Chondrocyte (in vitro differentiated cells): ENCODE data around the gene LYPLA2. TPM values are rescaled to one million over a fixed set of nuclear protein-coding genes. Genes with fewer than 3 reads are reported as not detected.
A peak's percentile ranks its signal among the peaks of the same experiment; 100 is the strongest.

Experiments
- DNase-seq: peaks from one replicate; pipeline ENCODE4 v3.0.0; 2021; ENCODE audit warnings: mixed read lengths, low spot score
- H3K27ac Mint-ChIP-seq: one replicate; pipeline ENCODE4 v1.8.0; 2021; ENCODE audit warnings: mild to moderate bottlenecking, moderate library complexity, mixed read lengths; ENCODE audit not compliant: unreplicated experiment
- H3K27me3 Mint-ChIP-seq: 2 replicates; pipeline ENCODE4 v1.8.0; 2021; ENCODE audit warnings: low read depth, mixed read lengths
- H3K36me3 Mint-ChIP-seq: 2 replicates; pipeline ENCODE4 v1.8.0; 2021; ENCODE audit warnings: low read depth, mixed read lengths
- H3K4me1 Mint-ChIP-seq: 2 replicates; pipeline ENCODE4 v1.8.0; 2021; ENCODE audit warnings: low read depth, mild to moderate bottlenecking, mixed read lengths
- H3K4me3 Mint-ChIP-seq: one replicate; pipeline ENCODE4 v1.8.0; 2021; ENCODE audit warnings: mild to moderate bottlenecking, moderate library complexity, mixed read lengths; ENCODE audit not compliant: unreplicated experiment
- H3K9me3 Mint-ChIP-seq: 2 replicates; pipeline ENCODE4 v1.8.0; 2021; ENCODE audit warnings: low read depth, mixed read lengths
- CTCF ChIP-seq: fragments of 200-600 bp; sonication (generic); IDR thresholded peaks from 2 replicates; pipeline ENCODE4 v1.5.0; 2021; ENCODE audit warnings: antibody characterized with exemption, mild to moderate bottlenecking, moderate library complexity
- total RNA-seq: library from RNA; stranded (reverse); gene quantifications from 3 replicates; pipeline ENCODE4 v1.2.1, GENCODE V29; 2021

Gene LYPLA2
- total RNA-seq, 1 donor from 2014 or later: 40.4 TPM

DNA sequence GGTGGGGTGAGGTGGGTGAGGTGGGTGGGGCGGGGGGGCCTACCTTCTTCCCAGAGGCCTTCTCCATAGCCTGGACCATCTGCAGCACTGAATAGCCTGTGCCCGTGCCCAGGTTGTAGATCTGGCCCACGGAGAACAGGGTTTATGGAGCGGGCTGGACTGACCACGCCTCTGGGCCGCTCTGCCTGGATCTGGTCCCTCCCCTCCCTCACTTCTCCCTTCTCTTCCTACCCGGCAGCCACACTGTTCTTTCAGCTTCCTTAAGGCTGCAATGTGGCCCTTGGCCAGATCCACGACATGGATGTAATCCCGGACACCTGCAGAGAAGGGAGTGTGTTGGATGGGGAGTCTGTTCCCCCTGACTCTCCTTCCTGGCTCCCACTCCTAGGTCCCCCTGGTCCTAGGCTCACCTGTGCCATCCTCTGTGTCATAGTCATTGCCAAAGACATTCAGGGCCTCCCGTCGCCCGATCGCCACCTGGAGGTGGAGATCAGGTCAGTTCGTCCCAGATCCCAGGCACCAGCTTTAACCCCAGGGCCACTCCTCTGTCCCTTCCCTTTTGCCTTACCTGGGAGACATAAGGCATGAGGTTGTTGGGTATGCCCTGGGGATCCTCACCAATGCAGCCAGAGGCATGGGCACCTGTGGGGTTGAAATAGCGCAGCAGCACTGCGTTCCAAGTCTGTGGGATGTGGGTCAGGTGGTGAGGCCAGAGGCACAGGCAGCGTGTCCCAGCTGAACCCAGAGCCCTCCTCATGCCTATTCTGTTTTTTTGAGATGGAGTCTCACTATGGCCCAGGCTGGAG is 5.7 kb downstream of the LYPLA2 start:
- Mint-ChIP-seq H3K4me1 (peaks cover 23% of the 10 kb centered on the region), H3K9me3 (no peaks in the 10 kb centered on the region), H3K27me3 (no peaks in the 10 kb centered on the region), H3K36me3 (peaks cover 2% of the 10 kb centered on the region), H3K4me3 (no peak overlapping the region), H3K27ac (peak overlapping the region; percentile 17)
- TF ChIP-seq CTCF: no peak
- DNase-seq: no peak

GRCh38 chr1:23797478-23798448 is 6.8 kb downstream of the LYPLA2 start:
- DNase-seq: no peak
- Mint-ChIP-seq H3K4me1 (peaks cover 14% of the 10 kb centered on the region), H3K9me3 (no peaks in the 10 kb centered on the region), H3K27ac (no peak overlapping the region), H3K4me3 (no peak overlapping the region), H3K36me3 (peaks cover 2% of the 10 kb centered on the region), H3K27me3 (no peaks in the 10 kb centered on the region)
- TF ChIP-seq CTCF: no peak

- H3K27ac Mint-ChIP-seq: peak overlapping the region; percentile 61
- peaks cover 14% of the 10 kb centered on the region for H3K4me1 Mint-ChIP-seq
- peak; percentile 20 for TF ChIP-seq CTCF
- H3K27me3 Mint-ChIP-seq: no peaks in the 10 kb centered on the region
- peaks cover 2% of the 10 kb centered on the region for H3K36me3 Mint-ChIP-seq
- no peaks in the 10 kb centered on the region for H3K9me3 Mint-ChIP-seq
- no peak overlapping the region for H3K4me3 Mint-ChIP-seq
- no peak for DNase-seq
These were observed 7.8 kb downstream of the LYPLA2 start for GRCh38 chr1:23798662-23799142.

GRCh38 chr1:23799255-23799569 is 8.3 kb downstream of the LYPLA2 start:
- Mint-ChIP-seq H3K27ac (peak overlapping the region; percentile 61), H3K4me1 (peaks cover 14% of the 10 kb centered on the region), H3K36me3 (peaks cover 2% of the 10 kb centered on the region), H3K4me3 (peak overlapping the region; percentile 85), H3K27me3 (no peaks in the 10 kb centered on the region), H3K9me3 (no peaks in the 10 kb centered on the region)
- no peak for DNase-seq
- no peak for TF ChIP-seq CTCF
